KOPT-K1 (cell line): ENCODE measurements around the gene AFF1.
A peak's percentile ranks its signal among the peaks of the same experiment; 100 is the strongest.

Source experiments
- H3K27ac ChIP-seq: fragments of 200-600 bp; sonication (generic); 2 replicates; pipeline ENCODE4 v1.5.1; 2016; ENCODE audit warnings: antibody characterized with exemption, mild to moderate bottlenecking, low read depth, low read length; ENCODE audit not compliant: poor library complexity, severe bottlenecking
- H3K36me3 ChIP-seq: fragments of 200-600 bp; sonication (generic); 2 replicates; pipeline ENCODE4 v1.5.1; 2017; ENCODE audit warnings: antibody characterized with exemption, mild to moderate bottlenecking, low read length, moderate library complexity; ENCODE audit not compliant: insufficient read depth
- H3K9me3 ChIP-seq: fragments of 200-600 bp; sonication (generic); 2 replicates; pipeline ENCODE4 v1.5.1; 2017; ENCODE audit warnings: antibody characterized with exemption, low read length, mild to moderate bottlenecking; ENCODE audit not compliant: insufficient read depth, poor library complexity, severe bottlenecking

AFF1 gene

GRCh38 chr4:87017580-87018342 lies 83.0 kb downstream of the AFF1 start:
- H3K9me3 ChIP-seq, result no peaks in the 10 kb centered on the region
- peak overlapping the region; percentile 2 for H3K27ac ChIP-seq

GRCh38 chr4:87018753-87019152 lies 83.9 kb downstream of the AFF1 start:
- Histone ChIP-seq H3K9me3 (no peaks in the 10 kb centered on the region), H3K36me3 (no peaks in the 10 kb centered on the region), H3K27ac (no peak overlapping the region)

More at GRCh38 chr4:87017580-87018342, 83.0 kb downstream of the AFF1 start:
- no peaks in the 10 kb centered on the region for H3K36me3 ChIP-seq

- Histone ChIP-seq H3K27ac (peak overlapping the region; percentile 37), H3K9me3 (no peaks in the 10 kb centered on the region), H3K36me3 (no peaks in the 10 kb centered on the region)
Measured at GRCh38 chr4:87019246-87019791, 84.5 kb downstream of the AFF1 start.

GRCh38 chr4:87019898-87020297 lies 85.1 kb downstream of the AFF1 start:
- no peaks in the 10 kb centered on the region for H3K9me3 ChIP-seq
- no peaks in the 10 kb centered on the region for H3K36me3 ChIP-seq
- peak overlapping the region; percentile 37 for H3K27ac ChIP-seq

GRCh38 chr4:87024201-87024600 lies 89.4 kb downstream of the AFF1 start:
- H3K9me3 ChIP-seq, result no peaks in the 10 kb centered on the region
- H3K36me3 ChIP-seq, result no peaks in the 10 kb centered on the region
- no peak overlapping the region for H3K27ac ChIP-seq

- no peaks in the 10 kb centered on the region for H3K9me3 ChIP-seq
- H3K27ac ChIP-seq, result no peak overlapping the region
Measured at GRCh38 chr4:87025023-87025613, 90.3 kb downstream of the AFF1 start.

GRCh38 chr4:87025614-87026041 lies 90.8 kb downstream of the AFF1 start:
- H3K36me3 ChIP-seq, result no peaks in the 10 kb centered on the region
- no peaks in the 10 kb centered on the region for H3K9me3 ChIP-seq
- H3K27ac ChIP-seq, result no peak overlapping the region

More at GRCh38 chr4:87025023-87025613, 90.3 kb downstream of the AFF1 start:
- H3K36me3 ChIP-seq, result no peaks in the 10 kb centered on the region

- H3K27ac ChIP-seq, result no peak overlapping the region
- no peaks in the 10 kb centered on the region for H3K36me3 ChIP-seq
- H3K9me3 ChIP-seq, result no peaks in the 10 kb centered on the region
Measured at GRCh38 chr4:87026800-87027495, 92.1 kb downstream of the AFF1 start.

GRCh38 chr4:87029356-87029755 lies 94.5 kb downstream of the AFF1 start:
- no peak overlapping the region for H3K27ac ChIP-seq
- no peaks in the 10 kb centered on the region for H3K36me3 ChIP-seq
- no peaks in the 10 kb centered on the region for H3K9me3 ChIP-seq

GRCh38 chr4:87030124-87030523 lies 95.3 kb downstream of the AFF1 start:
- H3K36me3 ChIP-seq, result no peaks in the 10 kb centered on the region
- H3K27ac ChIP-seq, result no peak overlapping the region
- no peaks in the 10 kb centered on the region for H3K9me3 ChIP-seq

- Histone ChIP-seq H3K36me3 (no peaks in the 10 kb centered on the region), H3K9me3 (no peaks in the 10 kb centered on the region), H3K27ac (no peak overlapping the region)
Measured at GRCh38 chr4:87030755-87031441, 96.1 kb downstream of the AFF1 start.

GRCh38 chr4:87031920-87032319 lies 97.1 kb downstream of the AFF1 start:
- Histone ChIP-seq H3K27ac (no peak overlapping the region), H3K9me3 (no peaks in the 10 kb centered on the region)

GRCh38 chr4:87032884-87033533 lies 98.2 kb downstream of the AFF1 start:
- Histone ChIP-seq H3K36me3 (no peaks in the 10 kb centered on the region), H3K27ac (no peak overlapping the region)

More at GRCh38 chr4:87031920-87032319, 97.1 kb downstream of the AFF1 start:
- H3K36me3 ChIP-seq, result no peaks in the 10 kb centered on the region

GRCh38 chr4:87033902-87034301 lies 99.1 kb downstream of the AFF1 start:
- no peaks in the 10 kb centered on the region for H3K36me3 ChIP-seq
- no peaks in the 10 kb centered on the region for H3K9me3 ChIP-seq
- H3K27ac ChIP-seq, result no peak overlapping the region

More at GRCh38 chr4:87032884-87033533, 98.2 kb downstream of the AFF1 start:
- H3K9me3 ChIP-seq, result no peaks in the 10 kb centered on the region
